Thyroid gland (tissue), 4 donors: Measurements from ENCODE around the gene ZNF746.

ENCODE experiments used
- POLR2A ChIP-seq, 2 donors: fragments of 450-650 bp; IDR thresholded peaks; one replicate each; pipeline ENCODE4 v1.6.1; 2017; ENCODE audit warnings: antibody characterized with exemption in 2 of 2, mild to moderate bottlenecking in 2 of 2, moderate library complexity in 1 of 2
- TF ChIP-seq, protein P1 (sequence below), 6 experiments: fragments of 200-600 bp in 3 of 6; fragments of 450-650 bp in 3 of 6; sonication (generic) in 3 of 6; IDR thresholded peaks; one replicate each; pipeline ENCODE4 v1.5.1; 2016 to 2019; ENCODE audit warnings: antibody characterized with exemption in 6 of 6, mild to moderate bottlenecking in 2 of 6, inconsistent platforms in 1 of 6, moderate library complexity in 1 of 6

- TF ChIP-seq, protein P1, sequence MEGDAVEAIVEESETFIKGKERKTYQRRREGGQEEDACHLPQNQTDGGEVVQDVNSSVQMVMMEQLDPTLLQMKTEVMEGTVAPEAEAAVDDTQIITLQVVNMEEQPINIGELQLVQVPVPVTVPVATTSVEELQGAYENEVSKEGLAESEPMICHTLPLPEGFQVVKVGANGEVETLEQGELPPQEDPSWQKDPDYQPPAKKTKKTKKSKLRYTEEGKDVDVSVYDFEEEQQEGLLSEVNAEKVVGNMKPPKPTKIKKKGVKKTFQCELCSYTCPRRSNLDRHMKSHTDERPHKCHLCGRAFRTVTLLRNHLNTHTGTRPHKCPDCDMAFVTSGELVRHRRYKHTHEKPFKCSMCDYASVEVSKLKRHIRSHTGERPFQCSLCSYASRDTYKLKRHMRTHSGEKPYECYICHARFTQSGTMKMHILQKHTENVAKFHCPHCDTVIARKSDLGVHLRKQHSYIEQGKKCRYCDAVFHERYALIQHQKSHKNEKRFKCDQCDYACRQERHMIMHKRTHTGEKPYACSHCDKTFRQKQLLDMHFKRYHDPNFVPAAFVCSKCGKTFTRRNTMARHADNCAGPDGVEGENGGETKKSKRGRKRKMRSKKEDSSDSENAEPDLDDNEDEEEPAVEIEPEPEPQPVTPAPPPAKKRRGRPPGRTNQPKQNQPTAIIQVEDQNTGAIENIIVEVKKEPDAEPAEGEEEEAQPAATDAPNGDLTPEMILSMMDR (IDR thresholded peaks at IDR 0.05): no peak
- no peak for TF ChIP-seq POLR2A (IDR thresholded peaks at IDR 0.05)
These were observed 61.3 kb downstream of the ZNF746 start for GRCh38 chr7:149436358-149436757.
